HG02970 (cell line): ENCODE data around the gene SRPK2.
A peak's percentile ranks its signal among the peaks of the same experiment; 100 is the strongest.
"Not testable (repeated sequence)": the region's sequence is repeated elsewhere in the genome, so short reads cannot be mapped to it uniquely, and the experiment has no call there.

ENCODE experiments used
- ATAC-seq: cut with Tn5 transposase; IDR thresholded peaks from one replicate; pipeline ENCODE4 v1.9.1; 2021; ENCODE audit warnings: mild to moderate bottlenecking, moderate library complexity, moderate number of reproducible peaks; ENCODE audit not compliant: unreplicated experiment, low FRiP score

Gene SRPK2

DNA sequence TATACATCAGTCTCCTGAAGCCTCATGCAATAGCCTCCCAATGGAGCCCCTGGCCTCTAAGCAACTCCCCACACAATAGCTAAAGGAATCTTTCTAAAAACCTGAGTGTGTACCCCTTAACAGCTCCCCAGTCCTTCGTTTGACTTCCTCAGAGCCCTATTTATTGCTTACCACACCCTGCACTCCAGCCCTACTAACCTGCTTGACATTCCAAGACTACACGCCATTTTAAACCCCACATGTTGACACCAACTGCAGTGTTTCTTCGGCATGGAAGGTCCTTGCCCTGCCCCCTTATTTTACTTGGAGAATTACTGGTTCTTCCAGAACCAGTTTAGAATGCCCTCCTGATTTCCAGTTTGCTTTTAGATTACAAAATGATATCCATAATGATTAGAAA is 10.8 kb downstream of the SRPK2 start:
- no peak for ATAC-seq

DNA sequence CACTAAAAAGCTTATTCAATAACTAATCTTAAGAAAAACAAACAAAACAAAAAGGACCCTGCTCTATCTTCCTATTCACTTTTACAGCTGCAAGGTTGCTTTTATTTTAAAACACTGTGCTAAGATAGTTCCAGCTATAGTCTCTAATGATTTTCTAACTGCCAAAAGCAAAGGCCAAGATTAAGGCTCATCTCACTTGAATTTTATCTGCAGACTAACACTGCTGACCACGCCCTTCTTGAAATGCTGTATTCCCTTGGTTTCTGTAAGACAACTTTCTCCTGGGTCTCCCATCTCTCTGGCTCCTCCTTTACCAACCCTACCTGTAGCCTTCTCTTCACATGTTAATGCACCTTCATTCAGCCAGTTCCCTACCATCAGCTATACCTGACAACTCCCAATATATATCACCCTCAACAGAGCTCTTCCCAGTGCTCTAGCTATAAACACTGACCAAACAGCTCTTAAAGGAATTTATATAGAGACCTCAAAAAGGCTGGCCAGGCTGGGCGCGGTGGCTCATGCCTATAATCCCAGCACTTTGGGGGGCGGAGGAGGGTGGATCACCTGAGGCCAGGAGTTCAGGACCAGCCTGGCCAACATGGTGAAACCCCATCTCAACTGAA is 11.7 kb downstream of the SRPK2 start:
- no peak for ATAC-seq

DNA sequence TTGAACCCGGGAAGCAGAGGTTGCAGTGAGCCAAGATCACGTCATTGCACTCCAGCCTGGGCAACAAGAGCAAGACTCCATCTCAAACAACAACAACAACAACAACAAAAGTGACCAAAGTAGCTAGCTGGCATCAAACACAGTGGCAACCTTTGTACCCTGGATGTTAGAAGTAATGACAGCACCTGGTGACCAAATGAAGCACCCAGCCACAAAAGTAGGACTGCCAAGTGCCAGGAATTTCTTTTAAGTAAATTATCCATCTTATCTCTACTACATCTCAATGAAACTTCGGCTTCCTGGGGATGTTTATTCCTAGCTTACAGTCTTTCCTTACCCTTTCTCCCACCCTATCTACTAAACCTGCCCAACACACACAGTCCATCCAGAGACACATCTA is 18.8 kb downstream of the SRPK2 start:
- ATAC-seq, result no peak

DNA sequence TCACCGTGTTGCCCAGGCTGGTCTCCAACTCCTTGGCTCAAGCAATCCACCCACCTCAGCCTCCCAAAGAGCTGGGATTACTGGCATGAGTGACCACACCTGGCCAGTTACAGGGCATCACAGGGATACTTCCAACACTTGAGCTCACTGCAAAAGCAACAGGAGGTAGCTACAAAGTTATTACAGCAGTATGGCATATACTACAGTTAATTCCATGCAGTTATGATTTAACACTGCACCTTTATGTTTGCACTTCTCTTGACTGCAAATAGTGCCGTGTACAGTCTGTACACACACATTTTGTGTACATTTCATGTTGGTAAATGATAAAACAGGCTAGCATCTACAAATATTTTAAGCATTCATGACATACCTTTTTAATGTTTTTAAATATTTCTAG is 21.3 kb downstream of the SRPK2 start:
- ATAC-seq, result no peak

DNA sequence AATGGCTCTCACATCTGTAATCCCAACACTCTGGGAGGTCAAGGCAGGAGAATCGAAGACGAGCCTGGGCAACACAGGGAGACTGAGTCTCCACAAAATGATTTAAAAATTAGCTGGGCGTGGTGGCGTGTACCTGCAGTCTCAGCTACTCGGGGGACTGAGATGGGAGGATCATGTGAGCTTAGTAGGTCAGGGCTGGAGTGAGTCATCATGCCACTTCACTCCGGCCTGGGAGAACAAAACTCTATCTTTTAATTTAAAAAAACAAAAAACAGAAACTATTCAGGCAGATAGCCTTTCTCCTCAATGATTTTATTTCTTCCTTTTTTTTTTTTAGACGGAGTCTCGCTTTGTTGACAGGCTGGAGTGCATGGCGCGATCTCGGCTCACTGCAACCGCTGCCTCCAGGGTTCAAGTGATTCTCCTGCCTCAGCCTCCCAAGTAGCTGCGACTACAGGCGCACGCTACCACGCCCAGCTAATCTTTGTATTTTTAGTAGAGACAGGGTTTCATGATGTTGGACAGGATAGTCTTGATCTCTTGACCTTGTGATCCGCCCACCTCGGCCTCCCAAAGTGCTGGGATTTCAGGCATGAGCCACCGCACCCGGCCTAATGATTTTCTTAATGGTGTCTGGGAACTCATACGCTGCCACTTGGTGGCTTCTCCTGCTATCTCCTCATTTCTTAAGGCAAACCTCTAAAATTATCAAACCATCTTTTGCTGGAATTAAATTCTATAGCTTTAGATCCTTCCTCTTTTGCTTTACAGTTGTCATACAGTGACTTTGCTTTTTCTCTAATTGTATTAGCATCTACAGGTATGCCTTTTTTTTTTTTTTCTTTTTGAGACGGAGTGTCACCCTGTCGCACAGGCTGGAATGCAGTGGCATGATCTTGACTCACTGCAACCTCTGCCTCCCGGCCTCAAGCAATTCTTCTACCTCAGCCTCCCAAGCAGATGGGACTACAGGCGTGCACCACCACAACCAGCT is 22.9 kb downstream of the SRPK2 start:
- ATAC-seq, result no peak

DNA sequence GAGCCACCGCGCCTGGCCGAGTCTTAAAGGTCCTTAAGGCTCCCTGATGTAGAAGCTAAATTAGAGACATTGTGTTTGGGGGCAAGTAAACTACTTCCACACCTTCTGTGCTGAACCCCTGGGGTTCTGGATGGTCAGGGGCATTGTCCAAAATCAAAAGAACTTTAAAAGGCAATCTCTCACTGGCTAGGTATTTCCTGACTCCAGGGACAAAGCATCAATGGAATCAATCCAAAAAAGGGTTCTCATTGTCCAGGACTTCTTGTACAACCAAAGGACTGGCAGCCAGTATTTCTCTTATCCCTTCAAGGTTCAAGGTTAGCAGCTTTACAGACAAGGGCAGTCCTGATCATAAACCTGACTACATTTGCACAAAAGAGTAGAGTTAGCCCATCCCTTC is 24.0 kb downstream of the SRPK2 start:
- no peak for ATAC-seq

DNA sequence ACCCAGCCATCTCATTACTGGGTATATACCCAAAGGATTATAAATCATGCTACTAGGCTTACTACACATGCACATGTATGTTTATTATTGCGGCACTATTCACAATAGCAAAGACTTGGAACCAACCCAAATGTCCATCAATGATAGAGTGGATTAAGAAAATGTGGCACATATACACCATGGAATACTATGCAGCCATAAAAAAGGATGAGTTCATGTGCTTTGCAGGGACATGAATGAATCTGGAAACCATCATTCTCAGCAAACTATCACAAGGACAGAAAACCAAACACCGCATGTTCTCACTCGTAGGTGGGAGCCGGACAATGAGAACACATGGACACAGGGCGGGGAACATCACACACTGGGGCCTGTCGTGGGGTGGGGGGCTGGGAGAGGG is 25.1 kb downstream of the SRPK2 start:
- ATAC-seq, result not testable (repeated sequence)

DNA sequence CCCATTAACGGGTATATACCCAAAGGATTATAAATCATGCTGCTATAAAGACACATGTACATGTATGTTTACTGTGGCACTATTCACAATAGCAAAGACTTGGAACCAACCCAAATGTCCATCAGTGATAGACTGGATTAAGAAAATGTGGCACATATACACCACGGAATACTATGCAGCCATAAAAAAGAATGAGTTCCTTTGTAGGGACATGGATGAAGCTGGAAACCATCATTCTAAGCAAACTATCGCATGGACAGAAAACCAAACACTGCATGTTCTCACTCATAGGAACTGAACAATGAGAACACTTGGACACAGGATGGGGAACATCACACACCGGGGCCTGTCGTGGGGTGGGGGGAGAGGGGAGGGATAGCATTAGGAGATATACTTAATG is 26.0 kb downstream of the SRPK2 start:
- ATAC-seq, result not testable (repeated sequence)

DNA sequence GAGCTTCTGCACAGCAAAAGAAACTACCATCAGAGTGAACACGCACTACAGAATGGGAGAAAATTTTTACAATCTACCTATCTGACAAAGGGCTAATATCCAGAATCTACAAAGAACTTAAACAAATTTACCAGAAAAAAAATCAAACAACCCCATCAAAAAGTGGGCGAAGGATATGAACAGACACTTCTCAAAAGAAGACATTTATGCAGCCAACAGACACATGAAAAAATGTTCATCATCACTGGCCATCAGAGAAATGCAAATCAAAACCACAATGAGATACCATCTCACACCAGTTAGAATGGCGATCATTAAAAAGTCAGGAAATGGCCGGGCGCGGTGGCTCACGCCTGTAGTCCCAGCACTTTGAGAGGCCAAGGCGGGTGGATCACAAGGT is 26.7 kb downstream of the SRPK2 start:
- not testable (repeated sequence) for ATAC-seq

DNA sequence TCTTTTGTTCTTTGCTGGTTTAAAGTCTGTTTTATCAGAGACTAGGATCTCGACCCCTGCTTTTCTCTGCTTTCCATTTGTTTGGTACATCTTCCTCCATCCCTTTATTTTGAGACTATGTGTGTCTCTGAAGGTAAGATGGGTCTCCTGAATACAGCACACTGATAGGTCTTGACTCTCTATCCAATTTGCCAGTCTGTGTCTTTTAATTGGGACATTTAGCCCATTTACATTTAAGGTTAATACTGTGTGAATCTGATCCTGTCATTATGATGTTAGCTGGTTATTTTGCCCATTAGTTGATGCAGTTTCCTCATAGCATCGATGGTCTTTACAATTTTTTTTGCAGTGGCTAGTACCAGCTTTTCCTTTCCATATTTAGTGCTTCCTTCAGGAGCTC is 28.6 kb downstream of the SRPK2 start:
- ATAC-seq, result not testable (repeated sequence)

DNA sequence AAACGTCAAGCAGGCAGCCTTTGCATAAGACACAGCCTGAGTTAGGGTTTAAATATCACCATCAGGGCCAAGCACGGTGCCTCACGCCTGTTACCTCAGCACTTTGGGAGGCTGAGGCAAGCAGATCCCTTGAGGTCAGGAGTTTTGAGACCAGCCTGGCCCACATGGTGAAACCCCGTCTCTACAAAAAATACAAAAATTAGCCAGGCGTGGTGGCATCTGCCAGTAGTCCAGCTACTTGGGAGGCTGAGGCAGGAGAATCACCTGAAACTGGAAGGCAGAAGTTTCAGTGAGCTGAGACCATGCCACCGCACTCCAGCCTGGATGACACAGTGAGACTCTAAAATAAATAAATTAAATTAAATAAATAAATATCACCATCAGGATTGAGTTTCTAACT is 33.0 kb downstream of the SRPK2 start:
- no peak for ATAC-seq

DNA sequence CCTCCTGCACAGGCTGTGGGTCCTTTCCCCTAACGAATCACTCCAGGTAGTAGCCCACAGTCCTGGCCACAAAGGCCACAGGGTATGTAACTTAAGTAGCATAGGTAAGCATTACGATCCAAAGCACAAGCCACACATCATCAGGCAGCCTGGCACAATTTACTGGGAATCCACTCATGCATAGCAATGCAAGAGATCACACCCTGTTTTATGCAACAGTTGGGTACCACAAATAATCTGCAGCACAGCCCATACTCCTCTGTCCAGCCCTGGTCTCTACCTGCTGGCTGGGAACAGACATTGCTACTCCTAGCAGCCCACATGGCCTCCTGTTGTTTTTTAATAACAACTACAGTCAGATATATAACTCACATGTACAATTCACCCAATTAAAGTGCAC is 34.3 kb downstream of the SRPK2 start:
- no peak for ATAC-seq

DNA sequence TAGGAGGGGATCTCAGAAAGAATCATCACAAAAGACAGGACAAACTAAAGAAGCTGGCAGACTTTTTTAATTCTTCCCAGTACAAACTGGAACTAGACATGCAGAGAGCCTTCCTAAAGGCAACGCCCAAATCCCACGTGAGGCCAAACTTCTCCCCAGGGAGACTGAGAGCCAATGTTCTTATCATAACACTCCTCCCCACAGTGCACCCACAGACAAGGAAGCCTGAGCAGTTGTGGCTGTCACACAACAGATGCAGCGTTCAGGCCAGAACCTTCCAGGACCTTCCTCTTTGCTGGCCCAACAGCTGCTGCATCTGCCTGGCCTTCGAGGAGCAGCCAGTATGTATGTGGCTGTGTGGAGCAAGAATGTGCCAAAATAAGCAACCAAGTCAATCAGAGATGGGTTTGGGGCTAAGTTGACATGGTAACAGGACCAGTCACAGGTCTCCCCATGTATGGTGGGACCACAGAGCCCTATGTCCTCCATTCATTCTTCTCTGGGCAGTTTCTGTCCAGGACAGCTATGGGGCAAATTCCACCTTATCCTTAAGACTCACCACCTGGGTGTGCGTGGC is 34.9 kb downstream of the SRPK2 start:
- no peak for ATAC-seq

DNA sequence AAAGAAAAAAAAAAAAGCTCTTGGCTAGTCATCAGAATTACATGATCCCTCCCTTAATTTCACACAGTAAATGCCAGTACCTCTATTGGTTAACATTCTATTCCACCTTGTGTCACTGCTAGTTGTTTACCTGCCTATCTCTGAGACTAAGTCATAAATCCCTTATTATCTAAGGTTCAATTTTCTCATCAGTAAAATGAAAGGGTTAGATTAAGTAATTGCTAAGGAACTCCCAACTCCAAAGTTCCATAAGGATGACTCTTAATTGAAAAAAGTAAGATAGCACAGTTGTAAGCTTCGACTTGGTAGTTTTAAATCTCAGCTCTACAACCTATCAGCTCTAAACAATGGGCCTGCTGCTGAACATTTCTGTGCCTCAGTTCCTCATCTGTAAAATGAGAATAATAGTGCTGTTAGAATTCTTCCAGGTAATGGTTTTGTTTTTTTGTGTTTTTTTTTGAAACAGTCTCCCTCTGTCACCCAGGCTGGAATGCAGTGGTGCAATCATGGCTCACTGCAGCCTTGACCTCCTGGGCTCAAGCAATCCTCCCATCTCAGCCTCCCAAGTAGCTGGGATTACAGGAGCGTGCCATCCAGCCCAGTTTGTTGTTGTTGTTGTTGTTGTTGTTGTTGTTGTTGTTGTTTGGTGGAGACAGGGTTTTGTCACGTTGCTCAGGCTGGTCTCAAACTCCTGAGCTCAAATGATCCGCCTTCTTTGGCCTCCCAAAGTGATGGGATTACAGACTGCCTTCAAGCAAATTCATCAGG is 35.6 kb downstream of the SRPK2 start:
- no peak for ATAC-seq

DNA sequence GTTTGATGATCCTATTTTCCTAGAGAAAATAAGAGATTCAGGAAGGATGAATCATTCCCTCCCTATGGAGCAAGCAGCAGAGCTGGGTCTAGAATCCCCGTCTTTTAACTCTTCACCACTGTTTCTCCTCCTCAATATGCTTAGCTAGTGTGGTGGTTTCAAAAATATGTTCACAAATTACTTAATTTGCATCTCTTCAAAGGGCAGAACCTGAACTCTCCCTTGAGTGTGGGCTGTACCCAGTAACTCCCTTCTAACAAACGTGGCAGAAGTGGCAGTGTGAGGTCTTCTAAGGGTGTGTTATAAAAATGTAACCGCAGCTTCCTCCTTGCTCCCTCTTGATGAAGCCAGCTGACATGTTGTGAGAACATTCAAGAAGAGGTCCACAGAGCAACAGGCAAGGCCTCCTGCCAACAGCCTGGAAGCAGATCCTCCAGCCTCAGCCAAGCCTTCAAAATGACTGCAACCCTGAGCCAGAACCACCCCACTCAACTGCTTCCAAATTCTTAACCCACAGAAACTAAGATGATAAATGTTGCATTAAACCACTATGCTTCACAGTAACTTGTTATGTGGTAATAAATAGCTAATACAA is 36.6 kb downstream of the SRPK2 start:
- peak; percentile 76 for ATAC-seq

DNA sequence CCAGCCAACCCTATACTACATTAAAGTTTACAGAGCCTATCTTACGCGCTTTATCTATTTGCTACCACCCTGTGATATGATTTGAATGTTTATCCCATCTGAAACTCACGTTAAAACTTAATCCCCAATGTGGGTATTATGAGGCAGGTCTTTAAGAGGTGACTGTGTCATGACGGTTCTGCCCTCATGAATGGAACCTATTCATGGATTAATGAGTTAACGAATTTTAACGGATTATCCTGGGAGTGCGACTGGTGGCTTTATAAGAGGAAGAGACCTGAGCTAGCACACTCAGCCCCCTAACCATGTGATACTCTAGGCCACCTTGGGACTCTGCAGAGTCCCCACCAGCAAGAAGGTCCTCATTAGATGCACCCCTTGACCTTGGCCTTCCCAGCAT is 37.8 kb downstream of the SRPK2 start:
- ATAC-seq, result no peak

DNA sequence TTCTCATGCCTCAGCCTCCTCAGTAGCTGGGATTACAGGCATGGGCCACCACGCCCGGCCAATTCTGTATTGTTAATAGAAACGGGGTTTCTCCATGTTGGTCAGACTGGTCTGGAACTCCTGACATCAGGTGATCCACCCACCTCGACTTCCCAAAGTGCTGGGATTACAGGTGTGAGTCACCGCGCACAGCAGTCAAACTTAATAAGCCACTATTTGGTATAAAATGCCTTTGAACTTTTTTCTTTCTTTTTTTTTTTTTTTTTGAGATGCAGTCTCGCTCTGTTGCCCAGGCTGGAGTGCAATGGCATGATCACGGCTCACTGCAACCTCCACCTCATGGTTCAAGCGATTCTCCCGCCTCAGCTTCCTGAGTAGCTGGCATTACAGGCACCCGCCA is 40.5 kb downstream of the SRPK2 start:
- ATAC-seq, result not testable (repeated sequence)

DNA sequence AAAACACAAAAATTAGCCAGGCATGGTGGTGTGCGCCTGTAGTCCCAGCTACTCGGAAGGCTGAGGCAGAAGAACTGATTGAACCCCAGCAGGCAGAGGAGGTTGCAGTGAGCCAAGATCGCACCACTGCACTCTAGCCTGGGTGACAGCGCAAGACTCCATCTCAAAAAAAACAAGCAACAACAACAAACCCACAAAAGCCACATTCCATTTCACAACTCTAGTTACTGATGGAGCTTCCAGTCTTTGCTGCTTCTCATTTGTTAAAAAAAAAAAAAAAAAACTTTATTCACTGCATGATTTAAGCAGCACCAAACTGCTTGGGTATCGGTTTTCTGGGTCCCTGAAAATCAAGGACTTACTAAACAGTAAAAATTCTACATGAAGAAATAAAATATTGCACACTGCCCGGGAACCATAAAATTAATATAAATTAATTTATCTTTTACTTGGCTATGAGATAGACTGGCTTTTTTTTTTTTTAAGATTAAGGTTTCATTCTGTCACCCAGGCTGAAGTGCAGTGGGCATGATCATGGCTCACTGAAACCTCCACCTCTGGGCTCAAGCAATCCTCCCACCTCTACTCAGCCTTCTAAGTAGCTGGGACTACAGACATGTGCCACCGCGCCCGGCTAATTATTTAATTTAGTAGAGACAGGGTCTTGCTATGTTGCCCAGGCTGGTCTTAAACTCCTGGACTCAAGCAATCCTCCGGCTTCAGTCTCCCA is 42.0 kb downstream of the SRPK2 start:
- ATAC-seq, result no peak

DNA sequence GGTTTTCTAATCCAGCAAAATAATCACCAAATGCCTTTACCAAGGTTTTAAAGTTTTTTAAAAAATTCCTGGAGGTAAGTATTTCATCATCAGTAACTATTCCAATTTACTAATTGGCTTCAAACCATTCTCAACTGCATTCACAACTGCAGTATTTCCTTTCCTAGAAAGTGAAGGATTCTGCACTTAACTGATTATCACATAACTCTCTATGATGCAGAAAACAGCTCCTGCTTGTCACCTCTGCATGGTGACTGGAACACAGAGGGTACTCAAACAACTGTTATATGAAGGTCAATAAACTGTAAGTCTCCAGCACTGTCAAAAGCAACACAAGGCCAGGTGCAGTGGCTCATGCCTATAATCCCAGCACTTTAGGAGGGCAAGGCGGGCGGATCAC is 42.6 kb downstream of the SRPK2 start:
- no peak for ATAC-seq

DNA sequence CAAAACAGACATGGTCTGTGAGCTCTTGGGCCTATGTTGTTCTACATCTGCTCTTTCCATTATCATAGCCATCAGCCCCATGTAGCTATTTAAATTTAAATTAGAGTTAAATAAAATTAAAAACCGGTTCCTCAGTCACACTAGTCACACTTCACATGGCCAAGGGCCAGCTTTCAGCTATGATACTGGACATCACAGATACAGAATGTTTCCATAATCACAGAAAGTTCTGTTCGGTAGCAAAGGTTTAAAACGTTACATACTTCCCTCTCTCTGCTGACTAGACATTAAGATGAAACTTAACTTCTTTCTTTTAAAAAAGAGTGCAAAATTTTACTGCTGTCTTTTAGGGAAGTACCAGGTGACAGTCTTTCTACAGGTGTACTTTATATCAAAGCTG is 43.0 kb downstream of the SRPK2 start:
- no peak for ATAC-seq
